IPS-11a (cell line): Measurements from ENCODE around the gene SPIN2A.
"Not testable (repeated sequence)": the region's sequence is repeated elsewhere in the genome, so short reads cannot be mapped to it uniquely, and the experiment has no call there.

Experiments used
- H3K4me3 ChIP-seq: one replicate; pipeline ENCODE4 v1.5.1; 2013; ENCODE audit warnings: low read depth, low read length, control low read depth

The SPIN2A gene

GRCh38 chrX:57103489-57103888 is 33.7 kb downstream of the SPIN2A start:
- no peak overlapping the region for H3K4me3 ChIP-seq

DNA sequence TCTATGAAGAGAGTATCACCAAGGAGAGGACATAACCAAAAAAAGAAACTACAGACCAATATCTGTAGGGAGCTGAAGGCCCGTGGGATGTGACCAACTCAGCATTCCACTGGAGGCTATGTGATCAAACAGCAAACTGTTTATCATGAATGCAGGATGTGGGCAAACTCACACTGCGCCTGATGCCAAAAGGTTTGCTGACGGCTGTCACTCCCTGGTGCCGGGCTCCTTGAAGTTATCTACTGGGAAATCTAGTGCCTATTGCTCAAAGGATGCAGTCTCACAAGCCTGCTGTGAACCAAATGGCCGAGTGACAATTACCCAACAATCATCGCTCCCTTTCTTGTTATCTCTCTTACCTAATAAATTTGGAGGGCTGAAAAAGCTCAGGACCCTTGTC is 34.3 kb downstream of the SPIN2A start:
- not testable (repeated sequence) for H3K4me3 ChIP-seq
